Body of pancreas (tissue), 4 donors: ENCODE data around the gene RAF1. TPM values are rescaled to one million over a fixed set of nuclear protein-coding genes. Genes with fewer than 3 reads are reported as not detected.

Experiments used
- ATAC-seq: fragments of 150-250 bp; one replicate; pipeline ENCODE4 v1.9.1; 2016
- DNase-seq, 4 donors: peaks; one replicate each; pipeline ENCODE4 v3.0.0-alpha.2; 2019
- H3K27ac ChIP-seq, 4 donors: fragments of 200-600 bp; sonication (generic); 1 replicate in 3 of 4; 2 replicates in 1 of 4; pipeline versions ENCODE4 v1.5.1 to v1.6.1; 2016 to 2019; ENCODE audit warnings: mild to moderate bottlenecking in 1 of 4, mixed read lengths in 1 of 4, moderate library complexity in 1 of 4
- H3K27me3 ChIP-seq, 2 donors: fragments of 200-600 bp; sonication (generic); one replicate each; pipeline ENCODE4 v1.6.0; 2016; ENCODE audit warnings: mild to moderate bottlenecking in 1 of 2
- H3K36me3 ChIP-seq, 2 donors: fragments of 200-600 bp; sonication (generic); replicated peaks in 1 of 2; 2 replicates each; pipeline ENCODE4 v1.5.1; 2016; ENCODE audit warnings: low read depth in 2 of 2; ENCODE audit not compliant: insufficient read depth in 1 of 2
- H3K4me1 ChIP-seq: fragments of 200-600 bp; sonication (generic); one replicate; pipeline ENCODE4 v1.6.0; 2016
- H3K4me3 ChIP-seq, 2 donors: fragments of 200-600 bp; sonication (generic); 1 replicate in 1 of 2; 2 replicates in 1 of 2; pipeline ENCODE4 v1.5.1; 2016 to 2019
- H3K9me3 ChIP-seq, 3 donors: fragments of 200-600 bp; sonication (generic); 1 replicate in 2 of 3; 2 replicates in 1 of 3; pipeline ENCODE4 v1.5.1; 2016
- POLR2A ChIP-seq, 3 donors: fragments of 450-650 bp; IDR thresholded peaks; one replicate each; pipeline ENCODE4 v1.6.1; 2016; ENCODE audit warnings: antibody characterized with exemption in 3 of 3, mild to moderate bottlenecking in 2 of 3
- WGBS, 2 donors: methylation state at CpG; one replicate each; pipeline ENCODE4 v1.1.5; 2017; 5-methylcytosine and 5-hydroxymethylcytosine counted together
- intact Hi-C: fragments of 100-400 bp; cut with DNase I; formaldehyde crosslinking; loops from one replicate; pipeline ENCODE4 v1.15.1; 2023
- total RNA-seq, 2 donors: library from RNA; depleted of rRNA; stranded (reverse); fragments of >200 nt; gene quantifications; one replicate each; pipeline ENCODE4 v1.1.0, GENCODE V29; 2016
- TF ChIP-seq, protein P1 (sequence below), 7 experiments: fragments of 450-650 bp in 4 of 7; fragments of 200-600 bp in 3 of 7; sonication (generic) in 3 of 7; IDR thresholded peaks; one replicate each; pipeline ENCODE4 v1.5.1; 2016 to 2019; ENCODE audit warnings: antibody characterized with exemption in 7 of 7

Gene RAF1
- total RNA-seq, 2 donors from 2014 or later = 52.1 to 53.7 TPM

DNA sequence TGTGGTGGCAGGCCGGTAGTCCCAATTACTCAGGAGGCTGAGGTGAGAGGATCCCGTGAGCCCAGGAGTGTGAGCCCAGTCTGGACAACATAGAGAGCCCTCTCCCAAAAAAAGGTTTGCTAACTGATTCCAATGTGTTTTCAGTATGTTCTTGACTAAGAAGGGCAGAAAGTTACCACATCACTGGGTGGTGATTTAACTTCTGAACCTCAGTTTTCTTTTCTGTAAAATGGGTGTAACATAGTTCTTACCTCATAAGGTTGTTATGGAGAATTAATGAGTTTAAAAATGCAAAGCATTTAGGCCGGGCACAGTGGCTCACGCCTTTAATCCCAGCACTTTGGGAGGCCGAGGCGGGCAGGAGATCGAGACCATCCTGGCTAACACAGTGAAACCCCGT lies 28.5 kb upstream of the RAF1 start:
- ATAC-seq = no peak
- Histone ChIP-seq H3K27ac (no peak overlapping the region), H3K27me3 (no peaks in the 10 kb centered on the region), H3K4me1 (peaks cover 4% of the 10 kb centered on the region), H3K9me3 (no peaks in the 10 kb centered on the region), H3K36me3 (no peaks in the 10 kb centered on the region), H3K4me3 (no peak overlapping the region)
- no peak for DNase-seq
- intact Hi-C loops = no loop called here
- 91 to 94% methylated on average over 8 of the region's 8 CpGs for WGBS, 2 donors
- TF ChIP-seq POLR2A (IDR thresholded peaks at IDR 0.05) = no peak
- TF ChIP-seq, protein P1, sequence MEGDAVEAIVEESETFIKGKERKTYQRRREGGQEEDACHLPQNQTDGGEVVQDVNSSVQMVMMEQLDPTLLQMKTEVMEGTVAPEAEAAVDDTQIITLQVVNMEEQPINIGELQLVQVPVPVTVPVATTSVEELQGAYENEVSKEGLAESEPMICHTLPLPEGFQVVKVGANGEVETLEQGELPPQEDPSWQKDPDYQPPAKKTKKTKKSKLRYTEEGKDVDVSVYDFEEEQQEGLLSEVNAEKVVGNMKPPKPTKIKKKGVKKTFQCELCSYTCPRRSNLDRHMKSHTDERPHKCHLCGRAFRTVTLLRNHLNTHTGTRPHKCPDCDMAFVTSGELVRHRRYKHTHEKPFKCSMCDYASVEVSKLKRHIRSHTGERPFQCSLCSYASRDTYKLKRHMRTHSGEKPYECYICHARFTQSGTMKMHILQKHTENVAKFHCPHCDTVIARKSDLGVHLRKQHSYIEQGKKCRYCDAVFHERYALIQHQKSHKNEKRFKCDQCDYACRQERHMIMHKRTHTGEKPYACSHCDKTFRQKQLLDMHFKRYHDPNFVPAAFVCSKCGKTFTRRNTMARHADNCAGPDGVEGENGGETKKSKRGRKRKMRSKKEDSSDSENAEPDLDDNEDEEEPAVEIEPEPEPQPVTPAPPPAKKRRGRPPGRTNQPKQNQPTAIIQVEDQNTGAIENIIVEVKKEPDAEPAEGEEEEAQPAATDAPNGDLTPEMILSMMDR (IDR thresholded peaks at IDR 0.05) = no peak

DNA sequence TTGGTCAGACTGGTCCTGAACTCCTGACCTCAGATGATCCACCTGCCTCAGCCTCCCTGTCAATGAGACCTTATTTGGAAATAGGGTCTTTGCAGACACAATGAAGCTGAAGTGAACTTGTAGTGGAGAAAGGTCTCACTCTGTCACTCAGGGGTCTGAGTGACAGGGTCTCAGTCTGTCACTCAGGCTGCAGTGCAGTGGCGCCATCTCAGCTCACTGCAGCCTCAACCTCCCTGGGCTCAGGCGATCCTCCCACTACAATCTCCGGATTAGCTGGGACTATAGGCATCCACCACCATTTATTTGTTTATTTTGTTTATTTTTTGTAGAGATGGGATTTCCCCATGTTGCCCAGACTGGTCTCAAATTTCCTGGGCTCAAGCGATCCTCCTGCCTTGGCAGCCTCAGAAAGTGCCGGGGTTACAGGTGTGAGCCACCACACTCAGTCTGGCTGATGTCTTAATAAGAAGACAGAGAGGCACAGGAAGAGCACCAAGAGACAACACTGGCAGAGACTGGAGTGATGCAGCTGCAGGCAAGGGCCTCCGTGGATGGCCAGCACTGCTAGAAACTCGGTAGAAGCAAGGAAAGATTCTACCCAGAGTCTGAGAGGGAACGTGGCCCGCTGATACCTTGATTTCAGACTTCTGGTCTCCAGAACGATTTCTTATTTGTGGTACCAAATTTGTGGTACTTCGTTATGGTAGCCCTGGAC lies 26.2 kb upstream of the RAF1 start:
- intact Hi-C loops = no loop called here
- ATAC-seq = no peak
- Histone ChIP-seq H3K27me3 (no peaks in the 10 kb centered on the region), H3K27ac (no peak overlapping the region), H3K4me1 (peaks cover 4% of the 10 kb centered on the region), H3K4me3 (no peak overlapping the region), H3K36me3 (no peaks in the 10 kb centered on the region), H3K9me3 (no peaks in the 10 kb centered on the region)
- no peak for DNase-seq
- WGBS, 2 donors = 91 to 92% methylated on average over 10 to 11 of the region's 11 CpGs
- TF ChIP-seq, protein P1 (IDR thresholded peaks at IDR 0.05) = no peak
- no peak for TF ChIP-seq POLR2A (IDR thresholded peaks at IDR 0.05)

DNA sequence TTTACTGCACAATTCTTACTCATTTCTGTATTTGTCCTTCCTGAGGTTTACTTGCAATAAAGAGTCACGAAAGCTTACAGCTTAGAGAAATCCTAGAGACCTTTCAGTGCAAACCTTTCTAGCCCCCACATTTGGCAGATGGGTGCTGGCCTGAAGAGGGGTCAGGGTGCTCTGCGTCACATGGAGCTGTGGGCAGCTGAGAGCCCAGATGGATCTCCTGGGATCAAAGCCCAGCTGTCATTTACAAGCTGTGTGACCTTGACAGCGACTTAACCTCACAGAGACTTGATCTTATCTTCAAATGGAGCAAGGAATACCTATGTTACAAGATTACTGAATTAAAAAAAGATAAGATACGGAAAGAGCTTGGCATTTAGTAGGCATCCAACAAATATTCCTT lies 24.0 kb upstream of the RAF1 start:
- 35 to 40% methylated on average over 4 of the region's 4 CpGs for WGBS, 2 donors
- Histone ChIP-seq H3K27me3 (no peaks in the 10 kb centered on the region), H3K27ac (no peak overlapping the region), H3K9me3 (no peaks in the 10 kb centered on the region), H3K36me3 (no peaks in the 10 kb centered on the region), H3K4me3 (no peak overlapping the region), H3K4me1 (peaks cover 4% of the 10 kb centered on the region)
- DNase-seq (no peak), ATAC-seq (no peak)
- intact Hi-C loops = no loop called here
- TF ChIP-seq, protein P1 (IDR thresholded peaks at IDR 0.05) = no peak
- no peak for TF ChIP-seq POLR2A (IDR thresholded peaks at IDR 0.05)

DNA sequence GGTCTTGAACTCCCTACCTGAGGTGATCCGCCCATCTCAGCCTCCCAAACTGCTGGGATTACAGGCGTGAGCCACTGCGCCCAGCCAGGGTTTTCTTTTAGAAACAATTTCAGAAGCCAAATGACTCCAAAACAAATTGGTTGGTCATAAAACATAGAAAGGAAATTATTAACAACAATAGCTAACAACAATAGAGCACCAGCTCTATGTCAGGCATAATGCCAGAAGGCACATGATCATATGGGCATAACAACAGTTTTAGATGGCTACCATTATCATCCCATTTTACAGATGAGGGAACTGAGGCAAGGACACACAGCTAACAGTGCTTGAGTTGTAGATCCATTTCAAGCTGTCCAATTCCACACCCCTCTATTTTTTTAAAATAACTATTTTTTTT lies 22.2 kb upstream of the RAF1 start:
- Histone ChIP-seq H3K9me3 (no peaks in the 10 kb centered on the region), H3K36me3 (no peaks in the 10 kb centered on the region), H3K4me1 (no peaks in the 10 kb centered on the region), H3K27me3 (no peaks in the 10 kb centered on the region), H3K4me3 (no peak overlapping the region), H3K27ac (no peak overlapping the region)
- WGBS, 2 donors = 73 to 79% methylated on average over 3 of the region's 3 CpGs
- intact Hi-C loops = no loop called here
- no peak for ATAC-seq
- TF ChIP-seq, protein P1 (IDR thresholded peaks at IDR 0.05) = no peak
- no peak for TF ChIP-seq POLR2A (IDR thresholded peaks at IDR 0.05)
- no peak for DNase-seq

DNA sequence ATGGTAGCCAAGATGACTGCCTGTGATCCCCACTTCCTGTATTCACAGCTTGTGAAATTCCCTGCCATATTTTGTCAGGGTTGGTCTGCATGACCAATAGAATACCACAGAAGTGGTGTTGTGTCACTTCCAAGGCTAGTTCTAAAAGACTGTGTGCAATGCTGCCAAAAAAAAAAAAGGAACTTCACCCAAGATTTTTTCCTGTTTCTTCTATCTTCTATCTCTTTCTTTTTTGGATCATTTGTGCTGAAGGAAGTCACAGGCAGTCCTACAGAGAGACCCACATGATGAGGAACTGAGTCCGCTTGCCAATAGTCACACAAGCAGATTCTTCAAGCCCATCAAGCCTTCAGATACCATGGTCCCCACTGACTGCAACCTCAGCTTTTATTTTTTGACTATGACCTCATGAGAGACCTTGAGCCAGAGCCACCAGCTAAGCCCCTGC lies 18.1 kb upstream of the RAF1 start:
- H3K27me3 ChIP-seq = no peaks in the 10 kb centered on the region
- no peaks in the 10 kb centered on the region for H3K9me3 ChIP-seq
- H3K36me3 ChIP-seq = no peaks in the 10 kb centered on the region
- H3K4me3 ChIP-seq = no peak overlapping the region
- WGBS, 2 donors = 76 to 100% methylated on average over 1 of the region's 1 CpG
- H3K27ac ChIP-seq = peak overlapping the region in 1 of 4 donors; percentile 48
- H3K4me1 ChIP-seq = no peaks in the 10 kb centered on the region
- no peak for TF ChIP-seq POLR2A (IDR thresholded peaks at IDR 0.05)
- TF ChIP-seq, protein P1 (IDR thresholded peaks at IDR 0.05) = no peak
- ATAC-seq (peak; percentile 30), DNase-seq (peak in 1 of 4 donors; percentile 59)
- intact Hi-C loops = no loop called here
